Body of pancreas (tissue), 4 donors: ENCODE data around the gene LRSAM1. TPM values are rescaled to one million over a fixed set of nuclear protein-coding genes. Genes with fewer than 3 reads are reported as not detected.

Experiments
- ATAC-seq: fragments of 150-250 bp; one replicate; pipeline ENCODE4 v1.9.1; 2016
- DNase-seq, 4 donors: peaks; one replicate each; pipeline ENCODE4 v3.0.0-alpha.2; 2019
- H3K27ac ChIP-seq, 4 donors: fragments of 200-600 bp; sonication (generic); 1 replicate in 3 of 4; 2 replicates in 1 of 4; pipeline versions ENCODE4 v1.5.1 to v1.6.1; 2016 to 2019; ENCODE audit warnings: mild to moderate bottlenecking in 1 of 4, mixed read lengths in 1 of 4, moderate library complexity in 1 of 4
- H3K27me3 ChIP-seq, 2 donors: fragments of 200-600 bp; sonication (generic); one replicate each; pipeline ENCODE4 v1.6.0; 2016; ENCODE audit warnings: mild to moderate bottlenecking in 1 of 2
- H3K36me3 ChIP-seq, 2 donors: fragments of 200-600 bp; sonication (generic); replicated peaks in 1 of 2; 2 replicates each; pipeline ENCODE4 v1.5.1; 2016; ENCODE audit warnings: low read depth in 2 of 2; ENCODE audit not compliant: insufficient read depth in 1 of 2
- H3K4me1 ChIP-seq: fragments of 200-600 bp; sonication (generic); one replicate; pipeline ENCODE4 v1.6.0; 2016
- H3K4me3 ChIP-seq, 2 donors: fragments of 200-600 bp; sonication (generic); 1 replicate in 1 of 2; 2 replicates in 1 of 2; pipeline ENCODE4 v1.5.1; 2016 to 2019
- H3K9me3 ChIP-seq, 3 donors: fragments of 200-600 bp; sonication (generic); 1 replicate in 2 of 3; 2 replicates in 1 of 3; pipeline ENCODE4 v1.5.1; 2016
- CTCF ChIP-seq, 7 experiments: fragments of 450-650 bp in 4 of 7; fragments of 200-600 bp in 3 of 7; sonication (generic) in 3 of 7; IDR thresholded peaks; one replicate each; pipeline ENCODE4 v1.5.1; 2016 to 2019; ENCODE audit warnings: antibody characterized with exemption in 7 of 7
- POLR2A ChIP-seq, 3 donors: fragments of 450-650 bp; IDR thresholded peaks; one replicate each; pipeline ENCODE4 v1.6.1; 2016; ENCODE audit warnings: antibody characterized with exemption in 3 of 3, mild to moderate bottlenecking in 2 of 3
- WGBS, 2 donors: methylation state at CpG; one replicate each; pipeline ENCODE4 v1.1.5; 2017; 5-methylcytosine and 5-hydroxymethylcytosine counted together
- intact Hi-C: fragments of 100-400 bp; cut with DNase I; formaldehyde crosslinking; loops from one replicate; pipeline ENCODE4 v1.15.1; 2023
- total RNA-seq, 2 donors: library from RNA; depleted of rRNA; stranded (reverse); fragments of >200 nt; gene quantifications; one replicate each; pipeline ENCODE4 v1.1.0, GENCODE V29; 2016

The LRSAM1 gene
- total RNA-seq, 2 donors from 2014 or later, result 9.6 to 26.0 TPM

- DNase-seq (peak in 3 of 4 donors; percentile 62 to 74 (median 73)), ATAC-seq (no peak)
- H3K36me3 ChIP-seq, result no peaks in the 10 kb centered on the region
- H3K4me1 ChIP-seq, result peaks cover 97% of the 10 kb centered on the region
- H3K4me3 ChIP-seq, result no peak overlapping the region
- intact Hi-C loops, result no loop called here
- H3K27ac ChIP-seq, result peak overlapping the region; percentile 59 to 95 (median 92)
- no peaks in the 10 kb centered on the region for H3K9me3 ChIP-seq
- no peaks in the 10 kb centered on the region for H3K27me3 ChIP-seq
- 14 to 26% methylated on average over 3 to 13 of the region's 13 CpGs for WGBS, 2 donors
- TF ChIP-seq POLR2A (IDR thresholded peaks at IDR 0.05), result no peak
- no peak for TF ChIP-seq CTCF (IDR thresholded peaks at IDR 0.05)
These were observed 89.3 kb downstream of the LRSAM1 start for GRCh38 chr9:127540664-127541041.

- peaks cover 97% of the 10 kb centered on the region for H3K4me1 ChIP-seq
- H3K4me3 ChIP-seq, result no peak overlapping the region
- ATAC-seq, result no peak
- no peaks in the 10 kb centered on the region for H3K36me3 ChIP-seq
- DNase-seq, result no peak
- TF ChIP-seq POLR2A (IDR thresholded peaks at IDR 0.05) (no peak), CTCF (IDR thresholded peaks at IDR 0.05) (no peak)
- intact Hi-C loops, result no loop called here
- H3K27me3 ChIP-seq, result no peaks in the 10 kb centered on the region
- no peaks in the 10 kb centered on the region for H3K9me3 ChIP-seq
- WGBS, 2 donors, result 69 to 76% methylated on average over 5 to 7 of the region's 7 CpGs
- H3K27ac ChIP-seq, result peak overlapping the region; percentile 59 to 95 (median 92)
These were observed 89.9 kb downstream of the LRSAM1 start for GRCh38 chr9:127541176-127541575.

- ATAC-seq (no peak), DNase-seq (peak in 1 of 4 donors; percentile 45)
- no peaks in the 10 kb centered on the region for H3K36me3 ChIP-seq
- H3K27me3 ChIP-seq, result no peaks in the 10 kb centered on the region
- no peak overlapping the region for H3K4me3 ChIP-seq
- intact Hi-C loops, result no loop called here
- WGBS, 2 donors, result 60 to 72% methylated on average over 5 to 8 of the region's 8 CpGs
- H3K4me1 ChIP-seq, result peaks cover 97% of the 10 kb centered on the region
- H3K9me3 ChIP-seq, result no peaks in the 10 kb centered on the region
- TF ChIP-seq CTCF (IDR thresholded peaks at IDR 0.05) (no peak), POLR2A (IDR thresholded peaks at IDR 0.05) (no peak)
- H3K27ac ChIP-seq, result peak overlapping the region; percentile 59 to 95 (median 92)
These were observed 90.6 kb downstream of the LRSAM1 start for GRCh38 chr9:127541865-127542264.

- WGBS, 2 donors, result 60 to 61% methylated on average over 3 to 8 of the region's 8 CpGs
- ATAC-seq (no peak), DNase-seq (no peak)
- Histone ChIP-seq H3K4me1 (peaks cover 97% of the 10 kb centered on the region), H3K27ac (peak overlapping the region; percentile 59 to 95 (median 92)), H3K36me3 (no peaks in the 10 kb centered on the region), H3K4me3 (no peak overlapping the region), H3K9me3 (no peaks in the 10 kb centered on the region), H3K27me3 (no peaks in the 10 kb centered on the region)
- no peak for TF ChIP-seq CTCF (IDR thresholded peaks at IDR 0.05)
- TF ChIP-seq POLR2A (IDR thresholded peaks at IDR 0.05), result no peak
- intact Hi-C loops, result no loop called here
These were observed 91.9 kb downstream of the LRSAM1 start for GRCh38 chr9:127543221-127543620.

- peak overlapping the region; percentile 90 to 99 (median 95) for H3K27ac ChIP-seq
- no peak for TF ChIP-seq POLR2A (IDR thresholded peaks at IDR 0.05)
- TF ChIP-seq CTCF (IDR thresholded peaks at IDR 0.05), result no peak
- H3K27me3 ChIP-seq, result no peaks in the 10 kb centered on the region
- WGBS, 2 donors, result 51% methylated on average over 5 to 6 of the region's 6 CpGs
- H3K36me3 ChIP-seq, result no peaks in the 10 kb centered on the region
- DNase-seq (peak in 2 of 4 donors; percentile 59 to 62), ATAC-seq (no peak)
- intact Hi-C loops, result no loop called here
- no peak overlapping the region for H3K4me3 ChIP-seq
- H3K9me3 ChIP-seq, result no peaks in the 10 kb centered on the region
- H3K4me1 ChIP-seq, result peaks cover 97% of the 10 kb centered on the region
These were observed 92.7 kb downstream of the LRSAM1 start for GRCh38 chr9:127543973-127544533.
